IPS DF 6.9 (cell line): ENCODE results near the gene LHFPL2.

ENCODE experiments used
- DNase-seq: peaks from one replicate; pipeline ENCODE4 v3.0.0-alpha.2; 2013; ENCODE audit warnings: low read depth, low spot score
- H3K27ac ChIP-seq: one replicate; pipeline ENCODE4 v1.5.1; 2013; ENCODE audit warnings: low read length, control low read depth
- H3K27me3 ChIP-seq: 2 replicates; pipeline ENCODE4 v1.6.1; 2013; ENCODE audit warnings: mild to moderate bottlenecking, low read length; ENCODE audit not compliant: control insufficient read depth, insufficient read depth
- H3K36me3 ChIP-seq: 2 replicates; pipeline ENCODE4 v1.6.1; 2013; ENCODE audit warnings: low read length; ENCODE audit not compliant: control insufficient read depth, insufficient read depth
- H3K4me1 ChIP-seq: 2 replicates; pipeline ENCODE4 v1.6.1; 2013; ENCODE audit warnings: low read length; ENCODE audit not compliant: control insufficient read depth, insufficient read depth
- H3K4me3 ChIP-seq: 2 replicates; pipeline ENCODE4 v1.5.1; 2013; ENCODE audit warnings: mild to moderate bottlenecking, low read length
- H3K9me3 ChIP-seq: 2 replicates; pipeline ENCODE4 v1.6.1; 2013; ENCODE audit warnings: low read length, inconsistent platforms; ENCODE audit not compliant: control insufficient read depth, insufficient read depth
- WGBS: extraction: QIAGEN DNeasy Blood & Tissue Kit; methylation state at CpG from one replicate; pipeline ENCODE4 v1.1.7; 2013; ENCODE audit warnings: mixed read lengths, missing lambda C conversion rate; ENCODE audit not compliant: insufficient read length, insufficient coverage; 5-methylcytosine and 5-hydroxymethylcytosine counted together

The LHFPL2 gene

GRCh38 chr5:78666041-78666444, 17.5 kb upstream of the LHFPL2 start:
- Histone ChIP-seq H3K4me1 (no peaks in the 10 kb centered on the region), H3K4me3 (no peak overlapping the region), H3K27me3 (no peaks in the 10 kb centered on the region), H3K27ac (no peak overlapping the region), H3K9me3 (no peaks in the 10 kb centered on the region), H3K36me3 (no peaks in the 10 kb centered on the region)
- no CpG with 5 or more reads among the region's 3 CpGs for WGBS
- no peak for DNase-seq

DNA sequence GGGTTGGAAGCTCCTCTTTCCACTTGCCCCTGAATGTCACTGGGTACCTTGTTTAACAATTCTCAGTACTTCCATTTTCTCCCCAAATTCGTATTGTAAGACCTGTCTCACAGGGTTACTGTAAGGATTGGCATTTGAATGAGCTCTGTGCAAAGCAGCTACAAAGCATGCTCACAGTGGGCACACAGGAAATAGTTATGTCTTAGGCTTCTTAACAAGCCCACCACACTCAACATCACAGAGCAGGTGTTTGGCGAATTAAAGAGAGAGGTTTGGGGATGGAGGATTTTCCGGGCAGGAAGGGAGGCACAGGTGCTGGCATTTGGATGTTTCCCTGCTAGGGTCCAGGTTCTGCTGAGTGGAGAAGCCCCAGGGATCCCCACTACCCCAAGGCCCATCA, 17.0 kb upstream of the LHFPL2 start:
- no peak for DNase-seq
- Histone ChIP-seq H3K27ac (no peak overlapping the region), H3K27me3 (no peaks in the 10 kb centered on the region), H3K4me1 (no peaks in the 10 kb centered on the region), H3K9me3 (no peaks in the 10 kb centered on the region), H3K4me3 (no peak overlapping the region), H3K36me3 (no peaks in the 10 kb centered on the region)
- WGBS: no CpG with 5 or more reads among the region's 3 CpGs

DNA sequence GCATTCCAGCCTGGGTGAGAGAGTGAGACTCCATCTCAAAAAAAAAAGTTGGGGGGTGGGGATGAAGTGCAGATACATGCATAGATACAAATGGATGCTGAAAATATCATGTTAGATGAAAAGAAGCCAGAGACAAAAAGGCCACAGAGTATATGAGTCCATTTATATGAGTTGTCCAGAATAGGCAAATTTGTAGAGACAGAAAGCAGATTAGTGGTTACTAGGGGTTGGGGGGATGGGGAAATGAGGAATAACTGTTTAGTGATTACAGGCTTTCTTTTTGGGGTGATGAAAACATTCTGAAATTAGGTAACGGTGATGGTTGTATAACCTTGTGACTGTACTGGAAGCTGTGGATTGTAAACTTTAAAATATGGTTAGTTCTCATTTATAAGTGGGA, 13.8 kb upstream of the LHFPL2 start:
- Histone ChIP-seq H3K9me3 (no peaks in the 10 kb centered on the region), H3K27ac (no peak overlapping the region), H3K27me3 (no peaks in the 10 kb centered on the region), H3K4me1 (no peaks in the 10 kb centered on the region), H3K4me3 (no peak overlapping the region), H3K36me3 (no peaks in the 10 kb centered on the region)
- no peak for DNase-seq
- WGBS: no CpG with 5 or more reads among the region's 1 CpG

- Histone ChIP-seq H3K27ac (no peak overlapping the region), H3K27me3 (no peaks in the 10 kb centered on the region), H3K9me3 (no peaks in the 10 kb centered on the region), H3K4me1 (no peaks in the 10 kb centered on the region), H3K4me3 (no peak overlapping the region), H3K36me3 (no peaks in the 10 kb centered on the region)
- DNase-seq: no peak
- no CpG with 5 or more reads among the region's 1 CpG for WGBS
Measured at GRCh38 chr5:78661691-78662090, 13.1 kb upstream of the LHFPL2 start.

GRCh38 chr5:78661044-78661443, 12.5 kb upstream of the LHFPL2 start:
- H3K27ac ChIP-seq: no peak overlapping the region
- no peaks in the 10 kb centered on the region for H3K9me3 ChIP-seq
- H3K36me3 ChIP-seq: no peaks in the 10 kb centered on the region
- WGBS: no CpG with 5 or more reads among the region's 1 CpG
- no peak for DNase-seq
- no peak overlapping the region for H3K4me3 ChIP-seq
- no peaks in the 10 kb centered on the region for H3K27me3 ChIP-seq
- no peaks in the 10 kb centered on the region for H3K4me1 ChIP-seq

DNA sequence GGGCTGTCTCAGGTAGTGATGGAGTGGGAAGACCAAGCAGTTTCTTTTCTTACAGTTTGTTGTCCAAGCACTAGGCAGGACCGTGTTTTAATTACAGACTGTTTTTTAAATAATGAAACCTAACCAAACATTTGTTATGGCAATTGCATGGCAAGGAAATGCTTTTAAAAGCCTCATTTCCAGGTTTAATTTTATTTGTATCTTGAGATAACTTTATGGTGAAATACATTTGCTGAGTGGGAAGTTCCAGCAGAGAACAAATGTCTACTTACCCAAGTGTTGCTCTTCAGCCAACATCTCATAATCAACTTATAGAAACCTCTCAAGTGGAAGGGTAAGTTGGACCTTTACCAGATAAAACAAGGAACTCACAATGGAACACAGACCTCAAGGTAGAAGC, 11.8 kb upstream of the LHFPL2 start:
- no CpG with 5 or more reads among the region's 1 CpG for WGBS
- no peak overlapping the region for H3K4me3 ChIP-seq
- no peaks in the 10 kb centered on the region for H3K27me3 ChIP-seq
- H3K4me1 ChIP-seq: no peaks in the 10 kb centered on the region
- no peak for DNase-seq
- H3K27ac ChIP-seq: no peak overlapping the region
- no peaks in the 10 kb centered on the region for H3K36me3 ChIP-seq
- no peaks in the 10 kb centered on the region for H3K9me3 ChIP-seq

- H3K36me3 ChIP-seq: no peaks in the 10 kb centered on the region
- H3K4me3 ChIP-seq: no peak overlapping the region
- no peak for DNase-seq
- no CpG with 5 or more reads among the region's 3 CpGs for WGBS
- H3K27me3 ChIP-seq: no peaks in the 10 kb centered on the region
- H3K9me3 ChIP-seq: no peaks in the 10 kb centered on the region
- H3K4me1 ChIP-seq: no peaks in the 10 kb centered on the region
- no peak overlapping the region for H3K27ac ChIP-seq
Measured at GRCh38 chr5:78659714-78660113, 11.1 kb upstream of the LHFPL2 start.

DNA sequence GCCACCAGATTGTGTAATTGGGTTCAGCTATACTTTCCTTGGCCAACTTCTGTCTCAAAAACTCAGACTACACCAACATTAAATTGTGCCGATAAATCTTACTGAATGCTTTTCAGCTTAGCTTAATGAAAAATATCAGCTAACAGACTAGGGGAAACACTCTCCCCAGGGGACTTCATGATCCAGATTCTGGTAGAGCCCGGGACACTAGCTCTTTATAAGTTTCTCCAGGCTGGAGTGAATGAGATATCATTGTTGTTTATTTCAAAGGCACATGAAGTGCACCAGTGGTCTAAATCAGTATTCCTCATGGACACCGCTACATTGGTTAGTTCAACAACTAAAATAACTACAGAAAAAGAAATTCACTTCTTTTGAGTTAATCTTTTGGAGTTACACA, 10.5 kb upstream of the LHFPL2 start:
- H3K27ac ChIP-seq: no peak overlapping the region
- WGBS: no CpG with 5 or more reads among the region's 3 CpGs
- H3K9me3 ChIP-seq: no peaks in the 10 kb centered on the region
- no peak overlapping the region for H3K4me3 ChIP-seq
- no peaks in the 10 kb centered on the region for H3K4me1 ChIP-seq
- no peaks in the 10 kb centered on the region for H3K27me3 ChIP-seq
- no peak for DNase-seq
- no peaks in the 10 kb centered on the region for H3K36me3 ChIP-seq

DNA sequence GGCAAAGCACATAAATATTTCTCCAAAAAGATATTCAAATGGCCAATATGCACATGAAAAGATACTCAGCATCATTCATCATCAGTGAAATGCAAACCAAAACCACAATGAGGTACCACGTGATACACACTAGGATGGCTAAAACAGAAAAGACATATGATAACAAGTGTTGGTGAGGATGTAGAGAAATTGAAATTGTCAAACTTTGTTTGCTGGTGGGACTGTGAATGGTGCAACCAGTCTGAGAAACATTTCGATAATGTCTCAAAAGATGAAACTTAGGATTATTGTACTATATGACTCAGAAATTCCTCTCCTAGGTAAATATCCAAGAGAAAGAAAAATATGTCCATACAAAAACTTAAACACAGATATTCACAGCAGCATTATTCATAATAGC, 8.6 kb upstream of the LHFPL2 start:
- Histone ChIP-seq H3K4me1 (no peaks in the 10 kb centered on the region), H3K9me3 (no peaks in the 10 kb centered on the region), H3K27ac (no peak overlapping the region), H3K4me3 (no peak overlapping the region), H3K36me3 (no peaks in the 10 kb centered on the region), H3K27me3 (no peaks in the 10 kb centered on the region)
- WGBS: no CpG with 5 or more reads among the region's 2 CpGs
- DNase-seq: no peak

DNA sequence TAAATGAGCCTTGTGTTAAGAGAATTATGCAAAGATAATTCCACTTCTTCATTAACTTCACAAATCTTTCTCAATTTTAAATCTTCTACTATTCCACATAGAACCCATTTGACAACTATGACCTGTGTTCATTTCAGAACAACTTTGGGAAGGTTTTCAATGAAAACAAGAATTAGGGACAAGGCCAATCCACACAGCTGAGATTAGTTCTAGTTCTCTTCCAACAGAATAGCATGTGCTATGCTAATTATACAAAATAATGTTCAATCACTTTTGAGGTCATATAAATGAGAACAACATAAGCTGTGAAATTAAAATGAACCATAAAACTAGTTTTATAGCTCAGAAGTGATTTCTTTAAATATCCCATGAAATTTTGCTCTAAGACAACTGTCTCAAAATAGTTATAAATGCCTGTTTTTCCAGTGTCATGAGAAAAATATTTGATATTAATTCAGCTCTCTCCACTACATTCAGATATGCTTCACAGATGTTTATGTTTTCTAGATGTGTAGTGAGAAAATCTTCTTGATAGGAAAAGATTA, 7.2 kb upstream of the LHFPL2 start:
- no peak overlapping the region for H3K4me3 ChIP-seq
- no peak for DNase-seq
- no peaks in the 10 kb centered on the region for H3K36me3 ChIP-seq
- no peaks in the 10 kb centered on the region for H3K27me3 ChIP-seq
- H3K27ac ChIP-seq: no peak overlapping the region
- H3K9me3 ChIP-seq: no peaks in the 10 kb centered on the region
- H3K4me1 ChIP-seq: no peaks in the 10 kb centered on the region

GRCh38 chr5:78654386-78654785, 5.8 kb upstream of the LHFPL2 start:
- Histone ChIP-seq H3K27me3 (no peaks in the 10 kb centered on the region), H3K4me3 (no peak overlapping the region), H3K4me1 (peaks cover 5% of the 10 kb centered on the region; the same call in 1 of the 2 replicates), H3K27ac (no peak overlapping the region), H3K9me3 (no peaks in the 10 kb centered on the region), H3K36me3 (no peaks in the 10 kb centered on the region)
- DNase-seq: no peak
- WGBS: no CpG with 5 or more reads among the region's 1 CpG
